Activated CD4-positive, alpha-beta T cell treated with anti-CD3 and anti-CD28 coated beads for 48 hours (primary cell): ENCODE results near the gene PODXL2.
A peak's percentile ranks its signal among the peaks of the same experiment; 100 is the strongest.
"Not testable (repeated sequence)": the region's sequence is repeated elsewhere in the genome, so short reads cannot be mapped to it uniquely, and the experiment has no call there.

ENCODE experiments used
- DNase-seq: peaks from one replicate; pipeline ENCODE4 v3.0.0-alpha.2; 2020

The PODXL2 gene

DNA sequence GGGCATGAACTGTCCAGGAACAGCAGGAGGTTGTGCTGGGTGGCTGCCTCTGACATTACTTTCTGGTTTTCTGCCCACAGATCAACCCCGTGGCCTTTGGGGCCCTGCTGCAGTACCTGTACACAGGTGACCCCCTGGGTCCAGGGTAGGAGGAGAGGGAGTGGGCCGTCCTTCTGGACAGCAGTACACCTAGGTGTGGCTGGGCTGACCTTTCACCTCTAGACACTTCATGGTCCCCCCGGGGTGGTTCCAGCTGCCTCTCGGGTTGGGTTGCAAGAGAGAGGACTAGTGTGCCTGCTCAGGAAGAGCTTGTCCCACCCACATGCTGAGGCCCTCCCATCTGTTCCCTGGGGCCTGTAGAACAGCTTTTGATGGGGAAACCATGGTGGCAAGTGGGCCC is 47.5 kb downstream of the PODXL2 start:
- DNase-seq, result no peak

- DNase-seq, result no peak
These were observed 48.0 kb downstream of the PODXL2 start for GRCh38 chr3:127676921-127677351.

GRCh38 chr3:127677541-127678314 is 48.7 kb downstream of the PODXL2 start:
- no peak for DNase-seq

DNA sequence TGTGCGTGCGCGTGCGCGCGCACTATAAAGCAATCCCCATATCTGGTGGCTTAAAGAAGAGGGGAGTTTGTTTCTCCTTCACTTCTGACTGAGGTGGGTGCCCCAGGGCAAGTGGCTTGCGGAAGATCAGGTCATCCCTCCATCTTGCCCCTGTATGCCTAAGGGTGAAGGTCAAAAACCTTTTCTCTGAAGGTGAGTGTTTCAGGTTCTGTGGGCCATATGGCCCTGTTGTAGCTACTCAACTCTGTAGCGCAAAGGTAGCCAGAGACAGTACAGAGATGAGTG is 49.3 kb downstream of the PODXL2 start:
- no peak for DNase-seq

GRCh38 chr3:127678611-127679533 is 49.9 kb downstream of the PODXL2 start:
- DNase-seq, result no peak

- DNase-seq, result no peak
These were observed 50.7 kb downstream of the PODXL2 start for GRCh38 chr3:127679534-127680145.

GRCh38 chr3:127680146-127680661 is 51.2 kb downstream of the PODXL2 start:
- no peak for DNase-seq

GRCh38 chr3:127680798-127681221 is 51.8 kb downstream of the PODXL2 start:
- DNase-seq, result no peak

DNA sequence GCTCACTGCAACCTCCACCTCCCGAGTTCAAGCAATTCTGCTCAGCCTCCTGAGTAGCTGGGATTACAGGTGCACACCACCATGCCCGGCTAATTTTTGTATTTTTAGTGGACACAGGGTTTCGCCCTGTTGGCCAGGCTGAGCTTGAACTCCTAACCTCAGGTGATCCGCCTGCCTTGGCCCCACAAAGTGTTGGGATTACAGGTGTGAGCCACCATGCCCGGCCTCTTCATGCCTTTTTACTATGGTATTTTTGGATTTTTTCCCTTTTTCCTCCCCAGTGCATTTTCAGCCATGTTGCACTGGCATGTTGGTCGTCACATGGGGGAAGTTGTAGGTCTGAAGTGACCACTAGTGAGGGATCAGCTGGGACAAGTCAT is 53.2 kb downstream of the PODXL2 start:
- not testable (repeated sequence) for DNase-seq

GRCh38 chr3:127682561-127682960 is 53.6 kb downstream of the PODXL2 start:
- no peak for DNase-seq

GRCh38 chr3:127684871-127685707 is 56.1 kb downstream of the PODXL2 start:
- DNase-seq, result no peak

DNA sequence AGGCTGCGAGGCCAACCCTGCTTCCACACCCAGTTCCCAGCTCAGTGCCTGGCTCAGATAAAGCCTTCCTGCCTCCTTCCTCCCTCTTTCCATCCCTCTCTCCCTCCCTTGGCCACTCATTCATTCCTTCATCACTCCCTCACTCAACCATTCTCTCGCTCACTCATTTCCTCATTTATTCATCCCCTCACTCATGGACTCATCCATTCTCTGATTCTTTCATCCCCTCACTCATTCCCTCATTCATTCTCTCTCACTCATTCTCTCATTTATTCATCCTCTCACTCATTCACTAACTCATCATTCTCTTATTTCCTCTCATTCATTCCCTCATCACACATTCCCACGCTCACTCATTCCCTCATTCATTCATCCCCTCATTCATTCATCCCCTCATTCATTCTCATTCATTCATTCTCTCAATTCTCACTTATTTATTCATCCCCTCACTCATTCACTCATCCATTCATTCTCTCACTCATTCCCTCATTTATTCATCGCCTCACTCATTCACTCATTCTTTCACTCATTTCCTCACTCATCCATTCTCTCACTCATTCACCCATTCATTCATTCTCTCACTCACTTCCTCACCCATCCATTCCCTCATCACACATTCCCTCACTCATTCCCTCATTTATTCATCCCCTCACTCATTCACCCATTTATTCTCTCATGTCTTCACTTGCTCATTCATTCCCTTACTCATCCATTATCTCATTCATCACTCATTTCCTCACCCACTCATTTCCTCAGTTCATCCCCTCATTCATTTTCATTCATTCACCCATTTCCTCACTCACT is 56.9 kb downstream of the PODXL2 start:
- no peak for DNase-seq

GRCh38 chr3:127686512-127686894 is 57.5 kb downstream of the PODXL2 start:
- no peak for DNase-seq

- no peak for DNase-seq
These were observed 58.3 kb downstream of the PODXL2 start for GRCh38 chr3:127687228-127687737.

GRCh38 chr3:127688022-127688415 is 59.0 kb downstream of the PODXL2 start:
- DNase-seq, result no peak

DNA sequence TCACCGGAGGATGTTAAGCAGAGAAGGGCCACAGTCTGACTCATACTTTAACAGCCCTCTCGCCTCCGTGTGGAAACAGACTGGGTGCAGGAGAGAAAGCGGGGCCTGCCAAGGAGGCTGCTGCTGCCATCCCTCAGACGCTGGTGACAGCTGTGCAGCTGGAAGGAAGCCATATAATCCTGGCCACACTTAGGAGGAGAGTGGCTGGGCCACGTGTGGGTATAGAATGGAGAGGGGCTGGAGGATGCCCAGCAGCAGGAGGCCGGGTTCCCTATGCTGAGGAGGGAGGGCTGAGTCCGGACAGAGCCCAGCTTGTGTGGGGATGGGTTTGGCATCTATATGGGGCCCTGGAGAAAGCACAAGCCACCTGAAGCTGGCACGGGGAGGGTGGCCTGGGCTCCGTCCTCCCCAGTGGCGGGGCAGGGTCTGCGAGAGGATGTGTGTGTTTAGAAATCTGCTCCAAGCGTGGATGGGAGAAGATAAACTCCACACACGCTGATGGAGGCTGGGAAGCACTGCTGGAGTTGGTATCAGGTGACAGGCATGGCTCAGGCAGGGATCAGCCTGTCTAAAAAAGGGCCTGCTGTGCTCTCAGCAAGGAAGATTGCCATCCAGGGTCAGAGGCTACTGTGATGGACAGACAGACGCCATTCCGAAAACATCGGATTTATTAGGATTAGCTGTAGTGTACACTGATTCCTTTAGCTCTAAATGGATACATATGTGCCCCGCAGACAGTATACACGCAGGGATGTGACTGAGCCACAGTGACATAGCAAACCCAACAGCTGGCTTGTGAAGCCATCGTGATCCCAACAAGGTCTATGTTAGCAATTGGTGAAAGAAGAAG is 59.7 kb downstream of the PODXL2 start:
- no peak for DNase-seq

DNA sequence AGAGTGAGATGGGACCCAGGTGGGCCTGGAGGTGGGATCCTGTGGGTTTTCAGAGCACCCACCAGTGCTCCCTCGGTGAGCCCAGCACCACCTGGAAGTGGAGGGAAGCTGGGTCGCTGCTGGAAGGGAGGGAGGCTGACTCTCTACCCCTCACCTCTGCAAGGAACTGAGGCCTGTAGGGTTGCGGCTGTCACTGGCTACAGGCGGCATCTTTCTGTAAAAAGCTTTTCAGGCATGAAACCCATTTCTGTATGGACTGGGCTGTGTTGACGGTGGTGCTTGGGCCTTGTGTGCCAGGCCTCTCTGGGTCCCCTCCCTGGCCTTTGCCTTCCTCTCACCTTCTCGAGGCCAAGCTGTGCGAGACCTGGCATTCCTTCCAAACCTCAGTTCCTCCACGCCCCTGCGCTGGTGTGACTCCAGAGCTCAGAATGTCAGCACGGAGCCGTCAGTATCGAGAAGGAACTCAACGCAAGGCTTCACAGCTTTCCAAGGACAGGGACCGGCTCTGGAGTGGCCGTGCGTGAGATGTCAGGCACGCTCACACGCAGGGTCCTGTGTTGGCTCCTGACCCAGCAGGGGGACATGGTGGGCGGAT is 60.4 kb downstream of the PODXL2 start:
- no peak for DNase-seq

GRCh38 chr3:127690106-127690505 is 61.1 kb downstream of the PODXL2 start:
- DNase-seq, result no peak

DNA sequence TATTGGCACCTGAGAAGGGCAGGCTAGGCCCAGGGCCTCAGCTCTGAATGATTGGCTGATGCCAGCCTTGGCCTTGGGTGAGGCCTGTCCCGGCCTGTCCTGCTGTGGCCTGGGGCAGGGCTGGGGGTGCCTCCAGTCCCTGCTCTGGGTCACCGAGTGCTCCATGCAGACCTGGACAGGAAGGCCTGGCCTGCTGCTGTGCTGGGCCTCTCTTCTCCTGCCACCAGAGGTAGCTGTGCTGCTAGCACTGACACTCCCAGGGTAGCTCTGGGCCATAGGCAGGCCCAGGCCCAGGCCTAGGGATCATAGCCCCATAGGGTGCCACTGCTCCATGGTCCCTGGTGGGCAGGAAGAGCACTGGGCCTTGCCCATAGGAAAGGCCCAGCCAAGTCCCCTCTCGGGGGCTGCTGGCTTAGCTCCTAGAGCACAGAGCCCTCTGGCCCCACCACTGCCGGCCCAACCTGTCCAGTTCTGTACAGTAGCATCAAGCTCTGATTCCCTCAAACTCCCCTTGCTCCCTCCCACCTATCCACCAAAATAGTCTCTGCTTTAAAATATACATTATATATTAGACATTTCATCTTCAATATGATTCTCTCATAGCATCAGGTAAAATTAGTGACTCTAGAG is 62.0 kb downstream of the PODXL2 start:
- DNase-seq, result peak; percentile 25

- DNase-seq, result no peak
These were observed 62.5 kb downstream of the PODXL2 start for GRCh38 chr3:127691489-127691888.
